H1 (cell line): Measurements from ENCODE around the gene SLC38A5. TPM values are rescaled to one million over a fixed set of nuclear protein-coding genes. Genes with fewer than 3 reads are reported as not detected.

Experiments
- CTCF ChIA-PET: fragments of 300-600 bp; sonication (Branson Sonifier 250); formaldehyde crosslinking; loops from one replicate; lab custom pipeline; 2021; ENCODE audit not compliant: partially characterized antibody; lab: Charles Lee
- POLR2A ChIA-PET: fragments of 300-600 bp; sonication (Branson Sonifier 250); formaldehyde crosslinking; loops from one replicate; lab custom pipeline; 2021; ENCODE audit warnings: inconsistent platforms; ENCODE audit not compliant: partially characterized antibody; lab: Charles Lee
- DNase-seq, 2 experiments: peaks; one replicate each; pipeline versions ENCODE4 v3.0.0 to v3.0.0-alpha.2; 2010 to 2022; ENCODE audit warnings: low spot score in 2 of 2, low read depth in 1 of 2, mixed read lengths in 1 of 2
- FAIRE-seq: peaks from 2 replicates; lab custom pipeline; 2011; peaks lifted over from hg19 to GRCh38; lab: Jason Lieb, UNC
- H2AFZ ChIP-seq: 2 replicates; pipeline ENCODE4 v1.8.1; 2012; ENCODE audit warnings: low read length, inconsistent platforms
- H2AK5ac ChIP-seq: 2 replicates; pipeline ENCODE4 v1.6.1; 2013; ENCODE audit warnings: low read depth, low read length
- H2BK120ac ChIP-seq: replicated peaks from 2 replicates; pipeline ENCODE3; 2013; ENCODE audit warnings: low read depth, low read length, inconsistent platforms
- H2BK12ac ChIP-seq: 2 replicates; pipeline ENCODE4 v1.6.1; 2013; ENCODE audit warnings: low read depth, low read length
- H2BK15ac ChIP-seq: 2 replicates; pipeline ENCODE4 v1.6.1; 2013; ENCODE audit warnings: low read length
- H2BK20ac ChIP-seq: 2 replicates; pipeline ENCODE4 v1.6.1; 2013; ENCODE audit warnings: low read length
- H2BK5ac ChIP-seq: 2 replicates; pipeline ENCODE4 v1.6.1; 2013; ENCODE audit warnings: low read depth, low read length
- H3K14ac ChIP-seq: 2 replicates; pipeline ENCODE4 v1.6.1; 2013; ENCODE audit warnings: inconsistent platforms; ENCODE audit not compliant: insufficient read length
- H3K18ac ChIP-seq: 2 replicates; pipeline ENCODE4 v1.6.1; 2013; ENCODE audit warnings: low read length; ENCODE audit errors: extremely low read depth
- H3K23ac ChIP-seq: 2 replicates; pipeline ENCODE4 v1.6.1; 2013; ENCODE audit warnings: inconsistent platforms; ENCODE audit not compliant: insufficient read length
- H3K23me2 ChIP-seq: 2 replicates; pipeline ENCODE4 v1.6.1; 2013; ENCODE audit warnings: low read depth, low read length
- H3K27ac ChIP-seq: 2 replicates; pipeline ENCODE4 v1.6.1; 2011; ENCODE audit warnings: low read depth, low read length, inconsistent platforms
- H3K27me3 ChIP-seq, 4 experiments: replicated peaks in 1 of 4; 1 replicate in 1 of 4; 2 replicates in 3 of 4; pipeline versions ENCODE4 v1.6.1 to v1.8.1; 2011 to 2013; ENCODE audit warnings: low read length in 3 of 4, mild to moderate bottlenecking in 3 of 4, inconsistent platforms in 2 of 4, mixed read lengths in 2 of 4, moderate library complexity in 1 of 4; ENCODE audit not compliant: control insufficient read depth in 3 of 4, insufficient read depth in 3 of 4; ENCODE audit errors: extremely low read depth in 1 of 4
- H3K36me3 ChIP-seq, 4 experiments: 2 replicates each; pipeline versions ENCODE4 v1.6.1 to v1.8.1; 2011 to 2013; ENCODE audit warnings: mild to moderate bottlenecking in 4 of 4, low read length in 3 of 4, moderate library complexity in 2 of 4, control low read depth in 1 of 4, inconsistent platforms in 1 of 4; ENCODE audit not compliant: insufficient read depth in 4 of 4, control insufficient read depth in 2 of 4
- H3K4ac ChIP-seq: replicated peaks from 2 replicates; pipeline ENCODE3; 2013; ENCODE audit warnings: low read length, low read depth, mixed read lengths, inconsistent platforms; ENCODE audit not compliant: insufficient read length
- H3K4me1 ChIP-seq, 4 experiments: replicated peaks in 1 of 4; 1 replicate in 1 of 4; 2 replicates in 3 of 4; pipeline versions ENCODE4 v1.6.1 to v1.8.1; 2011 to 2013; ENCODE audit warnings: low read length in 3 of 4, inconsistent platforms in 2 of 4, mixed read lengths in 1 of 4; ENCODE audit not compliant: insufficient read depth in 4 of 4, control insufficient read depth in 3 of 4
- H3K4me2 ChIP-seq, 2 experiments: 2 replicates each; pipeline versions ENCODE4 v1.6.1 to v1.8.1; 2011 to 2013; ENCODE audit warnings: low read depth in 2 of 2, low read length in 2 of 2, control low read depth in 1 of 2, inconsistent platforms in 1 of 2, mild to moderate bottlenecking in 1 of 2; ENCODE audit not compliant: insufficient read depth in 1 of 2
- H3K4me3 ChIP-seq, 4 experiments: fragments of 200-600, 300-600 bp in 1 of 4; sonication (generic), shearing (Covaris generic), sonication (Bioruptor Twin) in 1 of 4; 2 replicates each; pipeline versions ENCODE4 v1.5.1 to v1.8.1; 2011 to 2016; ENCODE audit warnings: low read length in 4 of 4, low read depth in 3 of 4, control low read depth in 2 of 4, inconsistent platforms in 2 of 4, mild to moderate bottlenecking in 2 of 4, mixed read lengths in 1 of 4, moderate library complexity in 1 of 4; ENCODE audit not compliant: insufficient read depth in 2 of 4; ENCODE audit errors: extremely low read depth in 1 of 4
- H3K56ac ChIP-seq: replicated peaks from 2 replicates; pipeline ENCODE3; 2013; ENCODE audit warnings: low read depth, mild to moderate bottlenecking, mixed read lengths, low read length, inconsistent platforms; ENCODE audit not compliant: insufficient read length
- H3K79me1 ChIP-seq: 2 replicates; pipeline ENCODE4 v1.6.1; 2013; ENCODE audit warnings: low read depth, low read length, control low read depth
- H3K79me2 ChIP-seq, 2 experiments: 2 replicates each; pipeline versions ENCODE4 v1.6.1 to v1.8.1; 2012 to 2013; ENCODE audit warnings: low read length in 2 of 2, mild to moderate bottlenecking in 2 of 2, inconsistent platforms in 1 of 2; ENCODE audit not compliant: insufficient read depth in 2 of 2, control insufficient read depth in 1 of 2
- H3K9ac ChIP-seq, 4 experiments: replicated peaks in 1 of 4; 1 replicate in 1 of 4; 2 replicates in 3 of 4; pipeline versions ENCODE4 v1.6.1 to v1.8.1; 2011 to 2013; ENCODE audit warnings: low read depth in 3 of 4, low read length in 3 of 4, control low read depth in 2 of 4, mild to moderate bottlenecking in 2 of 4, moderate library complexity in 2 of 4, inconsistent platforms in 1 of 4; ENCODE audit errors: extremely low read depth in 1 of 4
- H3K9me3 ChIP-seq, 2 experiments: 2 replicates each; pipeline versions ENCODE4 v1.6.1 to v1.8.1; 2012 to 2013; ENCODE audit warnings: mild to moderate bottlenecking in 2 of 2, moderate library complexity in 2 of 2, control low read depth in 1 of 2, inconsistent platforms in 1 of 2, low read depth in 1 of 2, low read length in 1 of 2, mixed read lengths in 1 of 2; ENCODE audit not compliant: insufficient read depth in 2 of 2
- H4K20me1 ChIP-seq, 2 experiments: replicated peaks in 1 of 2; 2 replicates each; pipeline versions ENCODE3 to v1.8.1; 2011 to 2013; ENCODE audit warnings: inconsistent platforms in 2 of 2, low read length in 2 of 2, mild to moderate bottlenecking in 1 of 2; ENCODE audit not compliant: insufficient read depth in 2 of 2, control insufficient read depth in 1 of 2
- H4K5ac ChIP-seq: 2 replicates; pipeline ENCODE4 v1.6.1; 2013; ENCODE audit warnings: low read length, low read depth, mixed read lengths, inconsistent platforms; ENCODE audit not compliant: insufficient read length
- H4K8ac ChIP-seq: 2 replicates; pipeline ENCODE4 v1.8.0; 2013; ENCODE audit warnings: mild to moderate bottlenecking, moderate library complexity, low read length, inconsistent platforms; ENCODE audit not compliant: insufficient read depth; ENCODE audit errors: extremely low read depth
- H4K91ac ChIP-seq: replicated peaks from 2 replicates; pipeline ENCODE3; 2013; ENCODE audit warnings: low read length, mixed read lengths, inconsistent platforms; ENCODE audit not compliant: insufficient read length
- FOSL1 ChIP-seq: IDR thresholded peaks from 2 replicates; pipeline ENCODE4 v1.6.1; 2011; ENCODE audit warnings: mild to moderate bottlenecking, low read depth, low read length, moderate library complexity; ENCODE audit not compliant: insufficient read depth
- KDM1A ChIP-seq: fragments of 200-600, 300-600 bp; sonication (generic); IDR thresholded peaks from 2 replicates; pipeline ENCODE4 v1.7.1; 2016; ENCODE audit warnings: mild to moderate bottlenecking, low read length, borderline replicate concordance
- KDM4A ChIP-seq: IDR thresholded peaks from one replicate; pipeline ENCODE4 v1.7.1; 2012; ENCODE audit warnings: low read depth, mild to moderate bottlenecking, moderate library complexity, low read length, inconsistent platforms; ENCODE audit not compliant: severe bottlenecking
- RXRA ChIP-seq: IDR thresholded peaks from 2 replicates; pipeline ENCODE4 v1.6.1; 2011; ENCODE audit warnings: low read depth, mild to moderate bottlenecking, low read length, moderate library complexity; ENCODE audit not compliant: insufficient read depth
- TAF1 ChIP-seq: IDR thresholded peaks from 2 replicates; pipeline ENCODE4 v1.6.1; 2011; ENCODE audit warnings: mild to moderate bottlenecking, low read depth, low read length
- TBP ChIP-seq: IDR thresholded peaks from 2 replicates; pipeline ENCODE4 v1.6.1; 2011; ENCODE audit warnings: low read depth, low read length, improper control_type of control experiment
- USF2 ChIP-seq: IDR thresholded peaks from 2 replicates; pipeline ENCODE4 v1.6.1; 2011; ENCODE audit warnings: low read length, improper control_type of control experiment
- WGBS, 2 experiments: shearing (Covaris generic) in 1 of 2; methylation state at CpG; one replicate each; pipeline versions ENCODE4 v1.1.6 to v1.1.7; 2013 to 2015; ENCODE audit warnings: low lambda C conversion rate in 2 of 2, mixed read lengths in 2 of 2, inconsistent platforms in 1 of 2, low coverage in 1 of 2, missing lambda C conversion rate in 1 of 2; ENCODE audit not compliant: insufficient replicate concordance in 2 of 2, insufficient coverage in 1 of 2, insufficient read length in 1 of 2; ENCODE audit errors: extremely low coverage in 1 of 2, missing lambda C conversion rate in 1 of 2; 5-methylcytosine and 5-hydroxymethylcytosine counted together
- polyA plus RNA-seq, 7 experiments: library from polyadenylated mRNA; depleted of rRNA in 3 of 7; stranded (reverse) in 5 of 7; unstranded in 2 of 7; fragments of >200 nt in 5 of 7; fragments of 200-250 nt in 2 of 7; gene quantifications; 1 replicate in 5 of 7; 2 replicates in 1 of 7; 4 replicates in 1 of 7; pipeline versions ENCODE4 v1.2.1 to v1.2.3, GENCODE V29; 2011 to 2013; ENCODE audit warnings: missing spikeins in 2 of 7, mixed read lengths in 2 of 7
- total RNA-seq: library from RNA; stranded (reverse); fragmentation: NEBNext Ultra II Directional; extraction: Animal tissue kit (Norgen Biotek cat#: 25700); gene quantifications from 2 replicates; pipeline ENCODE4 v1.2.1, GENCODE V29; 2021
- TF ChIP-seq, protein P1 (sequence below): IDR thresholded peaks from 2 replicates; pipeline ENCODE4 v1.6.1; 2012; ENCODE audit warnings: low read length, inconsistent platforms

The SLC38A5 gene
- total and polyA plus RNA-seq, 2 of the 8 experiments (the other 6 are each of a cell fraction or from before 2014, with no cell fraction given): 70.9 to 106 TPM

GRCh38 chrX:48497871-48498270 lies 27.8 kb upstream of the SLC38A5 start:
- Histone ChIP-seq H2BK5ac (no peak overlapping the region), H3K4me3 (no peak overlapping the region), H2BK120ac (no peak overlapping the region), H3K79me1 (no peaks in the 10 kb centered on the region), H2BK20ac (no peak overlapping the region), H3K27me3 (no peaks in the 10 kb centered on the region), H3K79me2 (no peaks in the 10 kb centered on the region), H2AFZ (no peak overlapping the region), H3K4me2 (no peak overlapping the region), H3K36me3 (no peaks in the 10 kb centered on the region), H3K56ac (no peak overlapping the region), H2AK5ac (no peak overlapping the region), H3K4me1 (no peaks in the 10 kb centered on the region; a peak in 1 of 7 replicates), H3K4ac (no peak overlapping the region), H4K5ac (no peak overlapping the region), H2BK15ac (no peak overlapping the region), H3K27ac (no peak overlapping the region), H3K9ac (no peak overlapping the region), H2BK12ac (no peak overlapping the region), H3K18ac (no peak overlapping the region), H4K20me1 (no peaks in the 10 kb centered on the region), H3K9me3 (no peaks in the 10 kb centered on the region), H3K23ac (no peak overlapping the region), H3K14ac (no peak overlapping the region), H4K91ac (no peak overlapping the region), H3K23me2 (no peaks in the 10 kb centered on the region), H4K8ac (no peak overlapping the region)
- DNase-seq (no peak), FAIRE-seq (no peak)
- CTCF ChIA-PET: interaction anchor here (1.0 kb wide), 1 partner anchor 414 kb away, joined by 3 read pairs; no protein-coding TSS in a partner anchor
- 81% methylated on average over 4 of the region's 5 CpGs; no CpG with 5 or more reads in 1 of the 2 experiments for WGBS, 2 experiments
- POLR2A ChIA-PET: no interaction called here
- TF ChIP-seq KDM4A: no peak
- TF ChIP-seq USF2: no peak
- no peak for TF ChIP-seq FOSL1
- TF ChIP-seq, protein P1, sequence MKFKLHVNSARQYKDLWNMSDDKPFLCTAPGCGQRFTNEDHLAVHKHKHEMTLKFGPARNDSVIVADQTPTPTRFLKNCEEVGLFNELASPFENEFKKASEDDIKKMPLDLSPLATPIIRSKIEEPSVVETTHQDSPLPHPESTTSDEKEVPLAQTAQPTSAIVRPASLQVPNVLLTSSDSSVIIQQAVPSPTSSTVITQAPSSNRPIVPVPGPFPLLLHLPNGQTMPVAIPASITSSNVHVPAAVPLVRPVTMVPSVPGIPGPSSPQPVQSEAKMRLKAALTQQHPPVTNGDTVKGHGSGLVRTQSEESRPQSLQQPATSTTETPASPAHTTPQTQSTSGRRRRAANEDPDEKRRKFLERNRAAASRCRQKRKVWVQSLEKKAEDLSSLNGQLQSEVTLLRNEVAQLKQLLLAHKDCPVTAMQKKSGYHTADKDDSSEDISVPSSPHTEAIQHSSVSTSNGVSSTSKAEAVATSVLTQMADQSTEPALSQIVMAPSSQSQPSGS: no peak
- no peak for TF ChIP-seq TBP
- TF ChIP-seq KDM1A: no peak
- TF ChIP-seq RXRA: no peak
- TF ChIP-seq TAF1: no peak
